HEK293T (cell line): Measurements from ENCODE around the gene DNAI2.

ENCODE experiments used
- CTCF ChIA-PET: fragments of 350-600 bp; formaldehyde crosslinking; extraction: SDS; loops from one replicate; lab custom pipeline; 2021; ENCODE audit warnings: antibody characterized with exemption, inconsistent platforms; lab: Yijun Ruan, JAX
- POLR2A ChIA-PET: fragments of 350-600 bp; formaldehyde crosslinking; extraction: SDS; loops from one replicate; lab custom pipeline; 2020; ENCODE audit warnings: antibody characterized with exemption, inconsistent platforms; lab: Yijun Ruan, JAX
- DNase-seq: peaks from one replicate; pipeline ENCODE4 v3.0.0; 2012; ENCODE audit warnings: mixed read lengths; ENCODE audit errors: extremely low spot score
- ARNT ChIP-seq: fragments of 450-650 bp; IDR thresholded peaks from 2 replicates; pipeline ENCODE4 v1.6.1; 2017; ENCODE audit warnings: mild to moderate bottlenecking
- BHLHE40 ChIP-seq: fragments of 450-650 bp; IDR thresholded peaks from 2 replicates; pipeline ENCODE4 v1.6.1; 2016; ENCODE audit warnings: mild to moderate bottlenecking, moderate library complexity, borderline replicate concordance
- CTBP1 ChIP-seq: fragments of 450-650 bp; IDR thresholded peaks from 2 replicates; pipeline ENCODE4 v1.6.1; 2016; ENCODE audit warnings: borderline replicate concordance
- ELF4 ChIP-seq: fragments of 450-650 bp; IDR thresholded peaks from 2 replicates; pipeline ENCODE4 v1.6.1; 2017; ENCODE audit warnings: antibody characterized with exemption
- FOXA1 ChIP-seq: fragments of 450-650 bp; IDR thresholded peaks from 2 replicates; pipeline ENCODE4 v1.6.1; 2016; ENCODE audit warnings: mild to moderate bottlenecking
- FOXK2 ChIP-seq: fragments of 450-650 bp; IDR thresholded peaks from 2 replicates; pipeline ENCODE4 v1.6.1; 2016; ENCODE audit warnings: mild to moderate bottlenecking
- FOXM1 ChIP-seq: fragments of 450-650 bp; IDR thresholded peaks from 2 replicates; pipeline ENCODE4 v1.6.1; 2017; ENCODE audit warnings: mild to moderate bottlenecking, borderline replicate concordance
- HDGF ChIP-seq: fragments of 450-650 bp; IDR thresholded peaks from 2 replicates; pipeline ENCODE4 v1.6.1; 2017; ENCODE audit warnings: antibody characterized with exemption, borderline replicate concordance
- L3MBTL2 ChIP-seq: fragments of 450-650 bp; conservative IDR thresholded peaks from 2 replicates; pipeline ENCODE4 v1.6.1; 2016; ENCODE audit warnings: mild to moderate bottlenecking
- LEF1 ChIP-seq: fragments of 450-650 bp; IDR thresholded peaks from 2 replicates; pipeline ENCODE4 v1.6.1; 2017; ENCODE audit warnings: mild to moderate bottlenecking, borderline replicate concordance
- NFRKB ChIP-seq: fragments of 450-650 bp; IDR thresholded peaks from 2 replicates; pipeline ENCODE4 v1.6.1; 2016; ENCODE audit warnings: mild to moderate bottlenecking, moderate library complexity
- PKNOX1 ChIP-seq: fragments of 450-650 bp; IDR thresholded peaks from 2 replicates; pipeline ENCODE4 v1.6.1; 2016
- SP1 ChIP-seq: fragments of 450-650 bp; IDR thresholded peaks from 2 replicates; pipeline ENCODE4 v1.6.1; 2017
- SUZ12 ChIP-seq: fragments of 450-650 bp; IDR thresholded peaks from 2 replicates; pipeline ENCODE4 v1.6.1; 2016; ENCODE audit warnings: mild to moderate bottlenecking
- TARDBP ChIP-seq: fragments of 450-650 bp; IDR thresholded peaks from 2 replicates; pipeline ENCODE4 v1.6.1; 2016
- ZNF384 ChIP-seq: fragments of 450-650 bp; IDR thresholded peaks from 2 replicates; pipeline ENCODE4 v1.6.1; 2016

DNAI2 gene

GRCh38 chr17:74267987-74268499, 6.0 kb upstream of the DNAI2 start:
- DNase-seq: no peak
- POLR2A ChIA-PET: no interaction called here
- CTCF ChIA-PET: no interaction called here
- TF ChIP-seq ELF4 (no peak), SP1 (no peak), NFRKB (no peak), ARNT (no peak), LEF1 (no peak), CTBP1 (no peak), ZNF384 (no peak), FOXM1 (no peak), PKNOX1 (no peak), L3MBTL2 (no peak), BHLHE40 (no peak), SUZ12 (no peak), HDGF (no peak), TARDBP (no peak), FOXK2 (no peak), FOXA1 (no peak)

GRCh38 chr17:74268558-74268957, 5.5 kb upstream of the DNAI2 start:
- TF ChIP-seq FOXM1 (no peak), ARNT (no peak), PKNOX1 (no peak), L3MBTL2 (no peak), ZNF384 (no peak), BHLHE40 (no peak), SP1 (no peak), ELF4 (no peak), HDGF (no peak), LEF1 (no peak), CTBP1 (no peak), TARDBP (no peak), FOXK2 (no peak), NFRKB (no peak), SUZ12 (no peak), FOXA1 (no peak)
- CTCF ChIA-PET: no interaction called here
- POLR2A ChIA-PET: no interaction called here
- DNase-seq: no peak

- POLR2A ChIA-PET: no interaction called here
- no peak for DNase-seq
- CTCF ChIA-PET: no interaction called here
- TF ChIP-seq TARDBP (no peak), ZNF384 (no peak), LEF1 (no peak), FOXA1 (no peak), CTBP1 (no peak), L3MBTL2 (no peak), FOXM1 (no peak), BHLHE40 (no peak), ELF4 (no peak), SUZ12 (no peak), PKNOX1 (no peak), NFRKB (no peak), SP1 (no peak), HDGF (no peak), ARNT (no peak), FOXK2 (no peak)
Measured at GRCh38 chr17:74270333-74270732, 3.7 kb upstream of the DNAI2 start.

- no peak for DNase-seq
- ChIA-PET POLR2A (no interaction called here), CTCF (no interaction called here)
- TF ChIP-seq SP1 (no peak), LEF1 (no peak), CTBP1 (no peak), PKNOX1 (peak; percentile 15; the same call in 1 of the 2 replicates)
Measured at GRCh38 chr17:74271281-74271680, 2.8 kb upstream of the DNAI2 start.

GRCh38 chr17:74271901-74272561, 2.0 kb upstream of the DNAI2 start:
- ChIA-PET POLR2A (no interaction called here), CTCF (no interaction called here)
- TF ChIP-seq SUZ12: no peak
- no peak for TF ChIP-seq ELF4
- TF ChIP-seq PKNOX1: no peak
- TF ChIP-seq ZNF384: no peak
- no peak for TF ChIP-seq FOXA1
- no peak for TF ChIP-seq LEF1
- no peak for TF ChIP-seq BHLHE40
- no peak for TF ChIP-seq CTBP1
- no peak for TF ChIP-seq NFRKB
- no peak for TF ChIP-seq ARNT
- TF ChIP-seq FOXM1: no peak
- no peak for TF ChIP-seq HDGF
- no peak for DNase-seq
